GM12878 (cell line): ENCODE results near the gene DIAPH2. TPM values are rescaled to one million over a fixed set of nuclear protein-coding genes. Genes with fewer than 3 reads are reported as not detected.

Experiments used
- ATAC-seq: fragments of 200-7000 bp; cut with Tn5 transposase; 3 replicates; pipeline ENCODE4 v1.9.1; 2020; ENCODE audit warnings: mild to moderate bottlenecking, moderate library complexity
- BruUV-seq: library from RNA; stranded (reverse); fragments of 400-500 nt; replicated peaks from 2 replicates; lab custom pipeline; 2021; lab: Mats Ljungman, UMichigan
- CTCF ChIA-PET: fragments of 300-600 bp; sonication (Branson Sonifier 250); formaldehyde crosslinking; extraction: SDS; loops from one replicate; lab custom pipeline; 2021; ENCODE audit warnings: inconsistent platforms; lab: Yijun Ruan, JAX
- POLR2A ChIA-PET: fragments of 350-600 bp; formaldehyde crosslinking; extraction: SDS; loops from one replicate; lab custom pipeline; 2021; ENCODE audit warnings: inconsistent platforms; lab: Charles Lee
- RAD21 ChIA-PET: fragments of 300-600 bp; sonication (Branson Sonifier 250); formaldehyde crosslinking; loops from one replicate; lab custom pipeline; 2023; ENCODE audit warnings: antibody characterized with exemption; ENCODE audit not compliant: unreplicated experiment; lab: Charles Lee
- SMC1A ChIA-PET: fragments of 300-600 bp; sonication (Branson Sonifier 250); formaldehyde crosslinking; loops from one replicate; lab custom pipeline; 2023; ENCODE audit not compliant: unreplicated experiment, uncharacterized antibody; lab: Charles Lee
- DNase-seq: peaks from one replicate; pipeline ENCODE4 v3.0.0-alpha.2; 2011; ENCODE audit warnings: low read depth, low spot score
- FAIRE-seq: peaks from 3 replicates; lab custom pipeline; 2011; peaks lifted over from hg19 to GRCh38; lab: Jason Lieb, UNC
- H2AFZ ChIP-seq: 2 replicates; pipeline ENCODE4 v1.6.0; 2011; ENCODE audit warnings: low read depth, low read length, control low read depth; ENCODE audit not compliant: control insufficient read depth
- H3K27ac ChIP-seq: 2 replicates; pipeline ENCODE4 v1.5.1; 2011; ENCODE audit warnings: control low read depth; ENCODE audit not compliant: control insufficient read depth, insufficient read depth
- H3K27me3 ChIP-seq, 2 experiments: replicated peaks in 1 of 2; 2 replicates each; pipeline versions ENCODE4 v1.6.0 to v1.6.1; 2011; ENCODE audit warnings: low read length in 1 of 2; ENCODE audit not compliant: control insufficient read depth in 2 of 2, insufficient read depth in 2 of 2
- H3K36me3 ChIP-seq, 2 experiments: 2 replicates each; pipeline ENCODE4 v1.5.1; 2011; ENCODE audit warnings: low read length in 1 of 2; ENCODE audit not compliant: control insufficient read depth in 2 of 2, insufficient read depth in 2 of 2
- H3K4me1 ChIP-seq: 2 replicates; pipeline ENCODE4 v1.6.1; 2011; ENCODE audit warnings: mild to moderate bottlenecking, low read length, moderate library complexity, mixed read lengths; ENCODE audit not compliant: control insufficient read depth, insufficient read depth
- H3K4me2 ChIP-seq: 2 replicates; pipeline ENCODE4 v1.6.0; 2011; ENCODE audit warnings: control low read depth; ENCODE audit not compliant: control insufficient read depth, insufficient read depth
- H3K4me3 ChIP-seq: fragments of 200-600 bp; sonication (generic); 2 replicates; pipeline ENCODE4 v1.5.1; 2016
- H3K79me2 ChIP-seq: 2 replicates; pipeline ENCODE4 v1.6.0; 2011; ENCODE audit warnings: low read length; ENCODE audit not compliant: control insufficient read depth, insufficient read depth
- H3K9ac ChIP-seq: 2 replicates; pipeline ENCODE4 v1.8.0; 2011; ENCODE audit warnings: low read length, control low read depth, mixed read lengths; ENCODE audit not compliant: control insufficient read depth, insufficient read depth
- H3K9me3 ChIP-seq: replicated peaks from 3 replicates; pipeline ENCODE4 v1.5.1; 2011; ENCODE audit warnings: mild to moderate bottlenecking, low read length; ENCODE audit not compliant: control insufficient read depth, insufficient read depth
- H4K20me1 ChIP-seq: 2 replicates; pipeline ENCODE4 v1.6.0; 2011; ENCODE audit not compliant: control insufficient read depth, insufficient read depth
- CHD1 ChIP-seq: IDR thresholded peaks from 2 replicates; pipeline ENCODE4 v1.6.1; 2012; ENCODE audit warnings: low read depth, low read length, improper control_type of control experiment
- ETV6 ChIP-seq, 2 experiments: fragments of 450-650 bp in 1 of 2; IDR thresholded peaks in 1 of 2; conservative IDR thresholded peaks in 1 of 2; 2 replicates each; pipeline ENCODE4 v1.6.1; 2014; ENCODE audit warnings: antibody characterized with exemption in 1 of 2, borderline replicate concordance in 1 of 2, low read depth in 1 of 2, mild to moderate bottlenecking in 1 of 2, moderate library complexity in 1 of 2
- LARP7 ChIP-seq: fragments of 450-650 bp; IDR thresholded peaks from 2 replicates; pipeline ENCODE4 v1.6.1; 2017; ENCODE audit warnings: mild to moderate bottlenecking
- NFYB ChIP-seq: IDR thresholded peaks from 2 replicates; pipeline ENCODE4 v1.6.1; 2011; ENCODE audit warnings: low read depth, mild to moderate bottlenecking, low read length, improper control_type of control experiment, moderate library complexity; ENCODE audit not compliant: insufficient read depth
- NR2C2 ChIP-seq: IDR thresholded peaks from 2 replicates; pipeline ENCODE4 v1.6.1; 2011; ENCODE audit warnings: borderline replicate concordance, low read depth; ENCODE audit not compliant: control insufficient read depth, insufficient read length
- WGBS: methylation state at CpG from one replicate; pipeline ENCODE4 v1.1.6; 2016; ENCODE audit warnings: low lambda C conversion rate; ENCODE audit not compliant: insufficient replicate concordance, insufficient coverage; ENCODE audit errors: missing lambda C conversion rate; 5-methylcytosine and 5-hydroxymethylcytosine counted together
- in situ Hi-C: fragments of 300-500 bp; cut with MboI; formaldehyde crosslinking; loops from 9 replicates; pipeline ENCODE4 v1.14.3; 2018; ENCODE audit warnings: mixed read lengths
- intact Hi-C: fragments of 100-400 bp; cut with micrococcal nuclease; formaldehyde crosslinking; loops from one replicate; pipeline ENCODE4 v1.14.2; 2022; ENCODE audit not compliant: unreplicated experiment
- polyA plus RNA-seq, 11 experiments: library from polyadenylated mRNA; depleted of rRNA in 4 of 11; unstranded in 6 of 11; stranded (reverse) in 5 of 11; fragments of >200 nt; fragmentation: Nextera tagmentation in 4 of 11; fragmentation: Illumina TruSeq in 1 of 11; extraction: Ambion mirVana in 4 of 11; extraction: Trizol in 1 of 11; gene quantifications; 1 replicate in 1 of 11; 2 replicates in 10 of 11; pipeline versions ENCODE4 v1.2.1 to v1.2.3, GENCODE V29; 2011 to 2016; ENCODE audit warnings: inconsistent platforms in 2 of 11, missing spikeins in 2 of 11, low read depth in 1 of 11
- total RNA-seq, 4 experiments: library from RNA; depleted of rRNA in 3 of 4; stranded (reverse); fragments of >200 nt in 3 of 4; fragmentation: Illumina TruSeq in 1 of 4; extraction: Trizol in 1 of 4; gene quantifications; 2 replicates each; pipeline versions ENCODE4 v1.2.1 to v1.2.3, GENCODE V29; 2013 to 2021

The DIAPH2 gene
- total and polyA plus RNA-seq, 10 of the 15 experiments (the other 5 are each of a cell fraction or from before 2014, with no cell fraction given): 2.2 to 16.6 (median 8.8) TPM

DNA sequence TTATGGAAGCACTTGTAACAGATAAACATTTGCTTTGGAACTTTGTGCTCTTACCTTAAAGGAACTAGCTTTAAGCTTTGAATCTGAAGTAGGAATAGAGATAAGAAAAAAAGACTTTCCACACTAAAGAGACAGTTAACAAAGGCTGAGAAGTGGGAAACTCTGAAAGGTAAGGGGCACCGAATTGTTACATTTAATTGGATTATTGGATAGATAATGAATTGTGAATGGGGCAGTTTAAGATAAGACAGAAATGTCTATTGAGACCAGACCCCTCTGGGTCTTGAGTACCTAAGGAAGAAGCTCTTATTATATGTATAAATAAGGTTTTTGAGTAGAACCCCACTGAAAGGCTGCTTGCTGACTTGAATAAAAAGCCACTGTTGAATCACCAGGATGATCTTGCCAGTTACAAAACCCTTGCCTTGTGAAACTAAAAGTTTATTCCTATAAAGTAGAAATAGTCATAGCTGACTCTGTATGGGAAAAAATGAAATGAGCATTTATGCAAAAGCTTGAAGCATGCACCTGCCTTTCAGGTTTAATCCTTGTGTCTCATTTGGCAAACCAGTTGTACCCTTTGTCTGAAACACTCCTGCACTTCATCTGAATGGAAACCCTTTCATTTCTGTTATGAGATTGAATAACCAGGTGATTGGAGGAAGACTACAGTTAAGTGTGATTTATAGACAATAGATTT lies 622.3 kb downstream of the DIAPH2 start:
- H3K4me2 ChIP-seq: no peak overlapping the region
- no peak overlapping the region for H3K27ac ChIP-seq
- intact Hi-C loops: no loop called here
- H3K9ac ChIP-seq: no peak overlapping the region
- POLR2A ChIA-PET: no interaction called here
- FAIRE-seq: no peak
- H3K4me1 ChIP-seq: no peaks in the 10 kb centered on the region
- RAD21 ChIA-PET: interaction anchor here (1.0 kb wide), 1 partner anchor 140 kb away, joined by 3 read pairs; no protein-coding TSS in a partner anchor
- H3K79me2 ChIP-seq: no peaks in the 10 kb centered on the region
- H4K20me1 ChIP-seq: no peaks in the 10 kb centered on the region
- 59% methylated on average over 1 of the region's 1 CpG for WGBS
- DNase-seq: no peak
- in situ Hi-C loops: no loop called here
- H3K9me3 ChIP-seq: no peaks in the 10 kb centered on the region
- CTCF ChIA-PET: no interaction called here
- TF ChIP-seq ETV6 (conservative IDR thresholded peaks at IDR 0.05 in 1 of 2, IDR thresholded peaks at IDR 0.05 in 1 of 2; ENCODE audit: borderline replicate concordance in 1 of 2, low read depth in 1 of 2) (no peak), LARP7 (no peak), CHD1 (no peak), NFYB (no peak)
- H2AFZ ChIP-seq: no peak overlapping the region
- no peak overlapping the region for H3K4me3 ChIP-seq
- SMC1A ChIA-PET: interaction anchor here (1.0 kb wide), 1 partner anchor 19 kb away, joined by 5 read pairs; no protein-coding TSS in a partner anchor
- H3K36me3 ChIP-seq: no peaks in the 10 kb centered on the region
- no peaks in the 10 kb centered on the region for H3K27me3 ChIP-seq
- no TSS peak for BruUV-seq
- no peak for ATAC-seq

DNA sequence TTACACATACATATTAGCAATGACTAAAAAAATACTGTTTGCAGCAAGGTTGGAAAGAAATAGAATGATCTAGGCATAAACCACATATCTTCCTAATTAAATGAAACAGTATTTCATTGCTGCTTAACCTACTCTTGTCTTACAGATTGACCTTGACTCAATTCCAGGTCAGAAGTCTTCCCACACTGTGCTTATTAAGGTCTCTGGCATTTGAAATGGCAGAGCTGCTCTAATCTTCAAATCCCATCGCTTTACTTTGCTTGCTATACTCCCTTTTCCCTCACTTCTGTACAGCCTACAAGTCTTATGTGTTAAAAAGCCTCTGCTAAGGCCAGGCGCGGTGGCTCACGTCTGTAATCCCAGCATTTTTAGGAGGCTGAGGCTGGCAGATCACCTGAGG lies 623.5 kb downstream of the DIAPH2 start:
- Histone ChIP-seq H3K79me2 (no peaks in the 10 kb centered on the region), H3K4me3 (no peak overlapping the region), H3K4me1 (no peaks in the 10 kb centered on the region), H3K36me3 (no peaks in the 10 kb centered on the region), H4K20me1 (no peaks in the 10 kb centered on the region), H2AFZ (no peak overlapping the region), H3K27me3 (no peaks in the 10 kb centered on the region), H3K9me3 (no peaks in the 10 kb centered on the region), H3K27ac (no peak overlapping the region), H3K9ac (no peak overlapping the region), H3K4me2 (no peak overlapping the region)
- BruUV-seq: no TSS peak
- FAIRE-seq (no peak), DNase-seq (no peak), ATAC-seq (no peak)
- ChIA-PET POLR2A (interaction anchor here (0.6 kb wide), 1 partner anchor 297 kb away, joined by 7 read pairs; no protein-coding TSS in a partner anchor), CTCF (no interaction called here), SMC1A (no interaction called here), RAD21 (no interaction called here)
- 79% methylated on average over 4 of the region's 4 CpGs for WGBS
- in situ Hi-C loops (no loop called here), intact Hi-C loops (no loop called here)
- no peak for TF ChIP-seq NR2C2
